RKO (cell line): ENCODE results near the gene ITGA1.
"Not testable (repeated sequence)": the region's sequence is repeated elsewhere in the genome, so short reads cannot be mapped to it uniquely, and the experiment has no call there.

Experiments used
- DNase-seq: peaks from one replicate; pipeline ENCODE4 v3.0.0-alpha.2; 2016; ENCODE audit warnings: low spot score

ITGA1 gene

DNA sequence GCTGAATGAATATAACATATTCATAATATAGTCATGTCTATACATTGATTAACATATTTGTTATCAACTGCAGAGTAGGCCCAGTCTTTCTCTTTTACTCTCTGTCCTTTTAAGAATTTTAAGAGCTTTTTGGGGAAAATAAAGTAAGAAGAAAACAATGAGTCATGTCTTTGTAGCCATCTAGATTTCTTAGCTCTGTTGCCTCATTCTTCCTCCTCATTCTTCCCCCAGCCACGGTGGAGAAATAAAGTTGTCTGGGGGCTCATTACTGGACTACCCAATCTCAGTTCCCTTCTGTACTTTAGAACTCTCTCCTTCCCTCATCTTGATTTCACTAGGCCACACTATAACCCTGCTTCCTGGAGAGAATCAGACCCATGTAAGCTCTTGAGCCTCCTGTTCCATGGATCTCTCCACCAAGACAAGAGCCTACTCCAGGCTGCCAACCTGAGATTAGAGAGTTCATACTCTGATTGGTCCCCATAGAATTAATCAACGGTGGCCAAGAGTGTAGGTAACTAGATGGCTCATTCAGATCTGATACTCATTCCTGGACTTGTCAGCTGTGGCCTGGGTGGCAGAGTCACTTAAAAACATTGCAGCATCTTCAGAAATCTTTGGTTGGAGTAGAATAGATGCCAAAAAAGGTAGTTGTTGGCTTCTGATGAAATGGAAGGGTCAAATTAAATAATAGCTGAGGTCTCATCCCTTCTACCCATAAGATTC, 44.2 kb downstream of the ITGA1 start:
- DNase-seq: no peak

DNA sequence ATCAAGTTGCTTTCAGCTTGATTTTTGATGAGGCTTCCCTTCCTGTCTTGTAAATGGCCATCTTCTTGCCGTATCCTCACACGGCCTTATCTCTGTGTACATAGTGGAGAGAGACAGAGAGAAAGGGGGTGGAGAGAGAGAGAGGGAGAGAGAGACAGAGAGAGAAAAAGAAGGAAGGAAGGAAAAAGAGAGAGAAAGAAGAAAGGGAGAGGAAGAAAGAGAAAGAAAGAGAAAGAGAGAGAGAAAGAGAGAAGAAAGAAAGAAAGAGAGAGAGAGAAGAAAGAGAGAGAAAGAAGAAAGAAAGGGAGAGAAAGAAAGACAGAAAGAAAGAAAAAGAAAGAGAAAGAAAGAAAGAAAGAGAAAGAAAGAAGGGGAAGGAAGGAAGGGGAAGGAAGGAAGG, 46.6 kb downstream of the ITGA1 start:
- DNase-seq: no peak

GRCh38 chr5:52837068-52837467, 49.4 kb downstream of the ITGA1 start:
- no peak for DNase-seq

DNA sequence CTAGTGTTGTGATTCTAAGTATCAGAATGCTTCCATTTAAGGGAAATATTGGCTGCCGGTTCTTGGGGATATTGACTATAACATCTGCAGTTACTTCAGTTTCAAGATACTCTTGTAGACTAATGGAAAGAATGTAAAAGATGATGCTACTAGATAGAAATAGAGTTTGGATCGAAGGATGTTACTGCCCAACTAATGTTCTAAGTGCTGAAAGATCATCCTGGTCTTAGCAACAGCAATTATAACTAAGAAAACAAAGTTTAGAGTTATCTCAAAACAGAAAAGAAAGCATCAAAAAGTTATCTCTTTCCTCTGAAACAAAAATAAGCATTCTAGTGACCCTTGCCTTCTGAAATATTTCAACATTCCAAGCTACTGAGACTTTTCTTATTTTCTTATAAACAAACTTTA, 49.9 kb downstream of the ITGA1 start:
- no peak for DNase-seq

DNA sequence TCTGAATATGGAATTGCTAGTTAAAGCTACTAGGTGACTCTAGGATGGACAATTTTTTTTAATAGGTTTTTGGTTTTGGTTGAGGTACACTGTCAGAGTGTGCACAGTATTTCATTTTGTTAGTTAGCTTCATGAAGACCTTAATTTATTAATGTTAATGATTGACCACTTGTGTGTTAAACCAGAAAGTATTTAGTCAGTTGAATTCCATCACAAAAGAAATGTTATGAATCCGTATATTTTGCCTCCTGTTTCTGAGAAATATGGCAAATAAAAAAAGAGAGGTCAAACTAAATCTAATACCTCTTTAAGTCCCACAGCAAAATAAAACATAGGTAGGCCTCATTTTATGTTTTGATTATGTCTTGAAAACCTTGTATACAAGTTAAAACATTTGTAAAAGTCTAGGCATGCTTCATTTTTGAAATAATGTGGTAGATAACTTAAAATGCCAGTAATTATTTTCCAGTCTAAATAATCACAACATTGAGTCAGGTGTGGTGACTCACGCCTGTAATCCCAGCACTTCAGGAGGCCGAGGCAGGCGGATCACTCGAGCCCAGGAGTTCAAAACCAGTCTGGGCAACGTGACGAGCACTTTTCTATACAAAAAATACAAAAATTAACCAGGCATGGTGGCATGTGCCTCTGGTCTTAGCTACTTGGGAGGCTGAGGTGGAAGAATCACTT, 50.8 kb downstream of the ITGA1 start:
- DNase-seq: peak; percentile 11

- DNase-seq: no peak
Measured at GRCh38 chr5:52839285-52839684, 51.6 kb downstream of the ITGA1 start.

- no peak for DNase-seq
Measured at GRCh38 chr5:52840277-52841050, 52.7 kb downstream of the ITGA1 start.

GRCh38 chr5:52841114-52841513, 53.4 kb downstream of the ITGA1 start:
- no peak for DNase-seq

DNA sequence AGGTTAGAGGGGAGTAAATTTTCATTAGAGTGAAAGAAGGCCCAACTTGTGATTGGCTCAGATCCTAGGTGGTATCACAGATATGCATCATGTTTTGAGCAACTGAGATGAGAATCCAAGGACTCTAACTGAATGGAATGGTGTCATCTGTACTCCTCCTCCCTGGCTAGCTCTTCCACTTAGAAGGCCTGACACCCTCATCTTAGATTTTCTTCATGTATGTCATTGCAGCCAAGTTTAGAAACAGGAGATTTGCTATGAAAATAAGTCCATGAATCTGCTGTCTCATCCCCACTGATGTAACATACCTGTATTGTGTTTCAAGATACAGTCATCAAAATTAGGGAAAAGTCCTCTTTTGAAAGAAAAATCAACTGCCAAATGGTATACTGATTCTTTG, 54.4 kb downstream of the ITGA1 start:
- no peak for DNase-seq

GRCh38 chr5:52844885-52845284, 57.2 kb downstream of the ITGA1 start:
- DNase-seq: no peak

DNA sequence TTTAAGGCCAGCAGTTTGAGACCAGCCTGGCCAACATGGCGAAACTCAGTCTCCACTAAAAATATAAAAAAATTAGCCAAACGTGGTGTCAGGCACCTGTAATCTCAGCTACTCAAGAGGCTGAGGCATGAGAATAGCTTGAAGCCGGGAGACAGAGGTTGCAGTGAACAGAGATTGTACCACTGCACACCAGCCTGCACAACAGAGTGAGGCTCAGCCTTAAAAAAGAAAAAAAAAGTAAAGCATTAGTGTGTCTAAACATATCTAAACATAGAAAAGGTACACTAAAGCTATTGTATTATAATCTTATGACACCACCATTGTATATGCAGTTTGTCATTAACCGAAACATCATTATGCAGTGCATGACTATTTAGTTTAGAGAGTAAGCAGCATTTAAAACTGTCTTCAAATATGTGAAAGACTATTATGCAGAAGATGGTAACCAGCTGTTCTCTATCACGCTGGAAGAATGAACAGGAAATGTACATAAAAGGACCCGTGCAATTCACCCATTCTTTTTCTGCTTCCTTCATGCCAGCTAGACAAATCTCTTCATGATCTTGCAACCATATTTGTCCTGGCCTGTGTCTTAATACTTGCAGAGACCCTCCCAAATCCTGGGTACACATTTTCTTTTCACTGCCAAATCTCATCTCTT, 58.6 kb downstream of the ITGA1 start:
- no peak for DNase-seq

DNA sequence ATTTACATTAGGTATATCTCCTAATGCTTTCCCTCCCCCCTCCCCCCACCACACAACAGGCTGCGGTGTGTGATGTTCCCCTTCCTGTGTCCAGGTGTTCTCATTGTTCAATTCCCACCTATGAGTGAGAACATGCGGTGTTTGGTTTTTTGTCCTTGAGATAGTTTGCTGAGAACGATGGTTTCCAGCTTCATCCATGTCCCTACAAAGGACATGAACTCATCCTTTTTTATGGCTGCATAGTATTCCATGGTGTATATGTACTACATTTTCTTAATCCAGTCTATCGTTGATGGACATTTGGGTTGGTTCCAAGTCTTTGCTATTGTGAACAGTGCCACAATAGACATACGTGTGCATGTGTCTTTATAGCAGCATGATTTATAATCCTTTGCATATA, 61.0 kb downstream of the ITGA1 start:
- not testable (repeated sequence) for DNase-seq

DNA sequence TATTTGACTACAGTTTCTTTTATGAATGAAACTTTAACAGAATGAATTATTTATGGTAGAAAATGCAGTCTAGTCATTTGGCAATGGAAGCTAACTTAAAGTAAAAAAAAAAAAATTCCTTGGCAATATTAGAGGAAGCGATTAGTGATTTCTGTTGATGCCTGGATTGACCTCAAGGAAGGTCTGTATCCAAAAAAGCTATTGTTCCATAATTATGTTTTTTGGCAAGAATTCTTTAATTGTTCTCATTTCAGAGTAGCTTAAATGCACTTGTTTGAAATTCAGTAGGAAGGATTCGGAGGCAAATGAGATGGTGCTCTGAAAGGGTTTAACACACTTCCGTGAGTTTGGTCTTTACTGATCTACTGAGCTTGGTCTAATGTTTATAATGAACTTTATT, 61.8 kb downstream of the ITGA1 start:
- no peak for DNase-seq

- DNase-seq: no peak
Measured at GRCh38 chr5:52853650-52854049, 65.9 kb downstream of the ITGA1 start.

GRCh38 chr5:52854301-52854700, 66.6 kb downstream of the ITGA1 start:
- DNase-seq: no peak

DNA sequence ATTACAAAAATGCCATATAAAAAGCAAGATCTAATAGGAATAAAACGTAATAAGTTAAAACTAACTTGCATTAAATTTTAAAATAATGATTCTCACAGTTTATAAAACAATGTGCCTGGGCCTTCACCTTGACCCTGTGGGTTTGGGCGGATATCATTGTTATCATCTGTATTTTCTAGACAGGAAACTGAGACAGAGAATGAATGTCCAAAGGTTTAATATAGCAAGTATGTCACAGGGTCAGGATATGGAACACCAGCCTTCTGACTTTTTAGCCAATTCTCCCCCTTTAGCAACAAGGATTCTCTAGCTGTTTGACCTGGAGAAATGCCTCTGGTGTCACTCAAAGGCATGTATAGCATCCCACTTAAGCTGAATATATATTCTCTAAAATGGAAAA, 67.2 kb downstream of the ITGA1 start:
- no peak for DNase-seq

- DNase-seq: peak; percentile 14
Measured at GRCh38 chr5:52856564-52856963, 68.8 kb downstream of the ITGA1 start.

DNA sequence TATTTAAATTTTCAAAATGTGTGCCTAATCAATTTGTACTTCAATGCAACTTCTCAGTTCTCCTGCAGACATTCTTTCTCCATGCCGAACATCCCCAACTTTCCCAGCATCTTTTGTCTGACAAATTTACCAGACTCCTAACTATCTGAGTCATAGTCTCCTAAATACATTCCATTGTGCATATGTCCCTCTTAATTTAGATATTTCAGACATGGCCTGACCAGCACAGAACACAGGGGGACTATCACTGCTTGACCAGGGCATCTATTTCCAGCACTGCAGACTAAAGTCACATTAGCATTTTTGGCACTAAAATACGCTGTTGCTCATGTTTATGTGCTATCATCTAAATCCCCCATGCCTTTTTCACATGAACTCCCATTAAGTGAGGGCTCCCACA, 71.9 kb downstream of the ITGA1 start:
- DNase-seq: peak; percentile 11

- DNase-seq: no peak
Measured at GRCh38 chr5:52861368-52861767, 73.7 kb downstream of the ITGA1 start.

GRCh38 chr5:52863715-52864290, 76.1 kb downstream of the ITGA1 start:
- DNase-seq: no peak

DNA sequence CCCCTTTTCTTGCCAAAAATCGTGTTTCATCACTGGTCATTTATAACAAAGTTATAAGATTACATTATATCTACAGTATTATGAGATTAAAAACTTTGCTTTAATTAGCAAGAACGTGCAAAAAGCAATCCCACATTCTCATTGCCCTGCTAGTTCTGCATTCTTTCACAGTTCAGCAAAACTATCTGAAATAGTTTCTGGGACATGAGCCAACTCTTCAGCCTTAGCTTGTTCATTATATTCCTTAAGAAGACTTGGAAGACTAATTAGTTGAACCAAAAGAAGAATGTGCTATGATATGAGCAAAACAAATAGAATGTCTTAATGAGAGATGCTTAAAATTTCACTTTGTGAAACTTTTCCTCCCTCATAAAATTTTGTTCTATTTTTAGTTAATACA, 76.7 kb downstream of the ITGA1 start:
- no peak for DNase-seq

DNA sequence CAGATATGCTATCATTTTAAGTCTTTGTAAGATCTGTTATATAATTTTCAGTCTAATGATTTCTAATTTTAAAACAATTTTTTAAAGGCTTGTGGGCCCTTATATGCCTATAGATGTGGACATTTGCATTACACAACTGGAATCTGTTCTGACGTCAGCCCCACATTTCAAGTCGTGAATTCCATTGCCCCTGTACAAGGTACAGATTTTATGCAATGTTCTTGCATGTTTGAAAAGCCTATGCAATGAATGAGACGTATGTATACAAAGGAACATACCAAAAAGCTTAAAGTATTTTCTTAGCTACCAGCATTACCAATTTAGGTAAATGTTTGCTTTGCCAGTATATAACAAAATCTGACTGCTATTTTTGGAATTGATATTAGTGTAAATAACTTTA, 77.2 kb downstream of the ITGA1 start:
- DNase-seq: no peak
